GM23338 (cell line): ENCODE data around the gene TBC1D7. TPM values are rescaled to one million over a fixed set of nuclear protein-coding genes. Genes with fewer than 3 reads are reported as not detected.

Source experiments
- ATAC-seq: fragments of 200-7000 bp; cut with Tn5 transposase; 3 replicates; pipeline ENCODE4 v1.9.1; 2020
- DNase-seq: peaks from one replicate; pipeline ENCODE4 v3.0.0-alpha.2; 2015; ENCODE audit warnings: low spot score
- H2AFZ ChIP-seq: fragments of 200-600 bp; sonication (generic); 2 replicates; pipeline ENCODE4 v1.8.0; 2016; ENCODE audit warnings: antibody characterized with exemption, mild to moderate bottlenecking, moderate library complexity
- H3F3A ChIP-seq: fragments of 200-600 bp; sonication (generic); replicated peaks from 2 replicates; pipeline ENCODE4 v1.8.0; 2017; ENCODE audit warnings: antibody characterized with exemption, mixed run types, low read depth
- H3K27ac ChIP-seq: fragments of 200-600 bp; sonication (generic); 2 replicates; pipeline ENCODE4 v1.6.1; 2016; ENCODE audit warnings: low read depth
- H3K27me3 ChIP-seq: fragments of 200-600 bp; sonication (generic); 2 replicates; pipeline ENCODE4 v1.8.0; 2016; ENCODE audit warnings: mild to moderate bottlenecking, mixed run types, moderate library complexity; ENCODE audit not compliant: insufficient read depth
- H3K36me3 ChIP-seq: fragments of 200-600 bp; sonication (generic); 2 replicates; pipeline ENCODE4 v1.8.0; 2016; ENCODE audit warnings: mild to moderate bottlenecking; ENCODE audit not compliant: insufficient read depth
- H3K4me1 ChIP-seq: fragments of 200-600 bp; sonication (generic); 2 replicates; pipeline ENCODE4 v1.8.0; 2016; ENCODE audit warnings: mild to moderate bottlenecking, moderate library complexity; ENCODE audit not compliant: insufficient read depth
- H3K4me2 ChIP-seq: fragments of 200-600 bp; sonication (generic); 2 replicates; pipeline ENCODE4 v1.7.1; 2017; ENCODE audit warnings: mixed run types
- H3K4me3 ChIP-seq: fragments of 200-600 bp; sonication (generic); 2 replicates; pipeline ENCODE4 v1.6.1; 2016; ENCODE audit warnings: mixed run types
- H3K79me2 ChIP-seq: fragments of 200-600 bp; sonication (generic); replicated peaks from 2 replicates; pipeline ENCODE4 v1.8.0; 2017; ENCODE audit warnings: mild to moderate bottlenecking; ENCODE audit not compliant: insufficient read depth
- H3K9me2 ChIP-seq: fragments of 200-600 bp; sonication (generic); 2 replicates; pipeline ENCODE4 v1.8.0; 2017; ENCODE audit not compliant: insufficient read depth
- H4K20me1 ChIP-seq: fragments of 200-600 bp; sonication (generic); replicated peaks from 2 replicates; pipeline ENCODE4 v1.8.0; 2017; ENCODE audit warnings: mild to moderate bottlenecking; ENCODE audit not compliant: insufficient read depth
- H3K27ac Mint-ChIP-seq: 2 replicates; pipeline ENCODE4 v1.8.0; 2020; ENCODE audit warnings: inconsistent platforms, mild to moderate bottlenecking, moderate library complexity, mixed read lengths
- H3K27me3 Mint-ChIP-seq: 3 replicates; pipeline ENCODE4 v1.8.0; 2022; ENCODE audit warnings: low read depth, mild to moderate bottlenecking, moderate library complexity, mixed read lengths, inconsistent platforms; ENCODE audit not compliant: insufficient read depth, poor library complexity
- H3K36me3 Mint-ChIP-seq: 3 replicates; pipeline ENCODE4 v1.8.0; 2021; ENCODE audit warnings: low read depth, mild to moderate bottlenecking, inconsistent platforms, moderate library complexity, mixed read lengths
- H3K4me1 Mint-ChIP-seq: 3 replicates; pipeline ENCODE4 v1.8.0; 2020; ENCODE audit warnings: mild to moderate bottlenecking, inconsistent platforms, mixed read lengths
- H3K4me3 Mint-ChIP-seq: 3 replicates; pipeline ENCODE4 v1.8.0; 2021; ENCODE audit warnings: moderate library complexity, mild to moderate bottlenecking, inconsistent platforms, mixed read lengths
- H3K9me3 Mint-ChIP-seq: 3 replicates; pipeline ENCODE4 v1.8.0; 2020; ENCODE audit warnings: moderate library complexity, mild to moderate bottlenecking, inconsistent platforms, mixed read lengths
- CREB1 ChIP-seq: fragments of 250-450 bp; sonication (Bioruptor Pico); IDR thresholded peaks from 2 replicates; pipeline ENCODE4 v1.5.0; 2020; ENCODE audit warnings: low read depth, mild to moderate bottlenecking, moderate library complexity
- ETS1 ChIP-seq: IDR thresholded peaks from 2 replicates; pipeline ENCODE4 v1.6.1; 2016; ENCODE audit warnings: antibody characterized with exemption
- EZH2 ChIP-seq: fragments of 200-600 bp; sonication (generic); IDR thresholded peaks from one replicate; pipeline ENCODE4 v1.8.0; 2017; ENCODE audit warnings: antibody characterized with exemption, mild to moderate bottlenecking, low read depth; ENCODE audit not compliant: unreplicated experiment
- EZH2phosphoT487 ChIP-seq: fragments of 200-600 bp; sonication (generic); IDR thresholded peaks from one replicate; pipeline ENCODE4 v1.8.1; 2018; ENCODE audit warnings: antibody characterized with exemption; ENCODE audit not compliant: unreplicated experiment
- JUNB ChIP-seq: IDR thresholded peaks from one replicate; pipeline ENCODE4 v1.6.1; 2016; ENCODE audit warnings: antibody characterized with exemption; ENCODE audit not compliant: unreplicated experiment
- NANOG ChIP-seq: IDR thresholded peaks from 2 replicates; pipeline ENCODE4 v1.6.1; 2016; ENCODE audit warnings: antibody characterized with exemption, borderline replicate concordance
- POLR2AphosphoS5 ChIP-seq: IDR thresholded peaks from 2 replicates; pipeline ENCODE4 v1.6.1; 2016; ENCODE audit warnings: antibody characterized with exemption, low read depth
- REST ChIP-seq: IDR thresholded peaks from one replicate; pipeline ENCODE4 v1.6.1; 2018; ENCODE audit warnings: antibody characterized with exemption; ENCODE audit not compliant: unreplicated experiment
- STAT1 ChIP-seq: IDR thresholded peaks from one replicate; pipeline ENCODE4 v1.6.1; 2016; ENCODE audit warnings: antibody characterized with exemption; ENCODE audit not compliant: unreplicated experiment
- ZNF114 ChIP-seq: fragments of 250-450 bp; sonication (Bioruptor Pico); IDR thresholded peaks from 2 replicates; pipeline ENCODE4 v1.5.0; 2020; ENCODE audit warnings: mild to moderate bottlenecking, moderate library complexity
- ZNF331 ChIP-seq: fragments of 250-450 bp; sonication (Bioruptor Pico); IDR thresholded peaks from 2 replicates; pipeline ENCODE4 v1.5.0; 2020; ENCODE audit warnings: low read depth, mild to moderate bottlenecking, moderate library complexity
- ZNF462 ChIP-seq: fragments of 250-450 bp; sonication (Bioruptor Pico); IDR thresholded peaks from 2 replicates; pipeline ENCODE4 v1.5.0; 2020; ENCODE audit warnings: mild to moderate bottlenecking, moderate library complexity
- polyA plus RNA-seq: library from polyadenylated mRNA; unstranded; fragments of >200 nt; fragmentation: Nextera tagmentation; extraction: Ambion mirVana; gene quantifications from 2 replicates; pipeline ENCODE4 v1.2.1, GENCODE V29; 2016
- total RNA-seq: library from RNA; depleted of rRNA; stranded (reverse); fragments of >200 nt; shearing (Covaris generic); gene quantifications from 2 replicates; pipeline ENCODE4 v1.2.3, GENCODE V29; 2014
- TF ChIP-seq, protein P1 (sequence below), 2 experiments: fragments of 200-600 bp in 1 of 2; sonication (generic) in 1 of 2; conservative IDR thresholded peaks; 2 replicates each; pipeline versions ENCODE4 v1.5.1 to v1.6.1; 2016 to 2017; ENCODE audit warnings: antibody characterized with exemption in 2 of 2, low read depth in 2 of 2, mild to moderate bottlenecking in 2 of 2, moderate library complexity in 1 of 2

The TBC1D7 gene
- total and polyA plus RNA-seq, 2 experiments from 2014 or later, result 62.0 to 70.4 TPM

- H3K4me2 ChIP-seq, result no peak overlapping the region
- H2AFZ ChIP-seq, result no peak overlapping the region
- no peaks in the 10 kb centered on the region for H3K79me2 ChIP-seq
- peaks cover 17% of the 10 kb centered on the region for H3K4me1 Mint-ChIP-seq
- no peaks in the 10 kb centered on the region for H4K20me1 ChIP-seq
- 0 out of 2 replicates have a peak, but pooled peaks cover 4% of the 10 kb centered on the region for H3K4me1 ChIP-seq
- no peaks in the 10 kb centered on the region for H3F3A ChIP-seq
- DNase-seq, result no peak
- no peaks in the 10 kb centered on the region for H3K27me3 ChIP-seq
- H3K9me2 ChIP-seq, result no peaks in the 10 kb centered on the region
- TF ChIP-seq REST (no peak), STAT1 (no peak), EZH2 (no peak), CREB1 (CRISPR knock-in tag) (no peak), ZNF462 (no peak), EZH2phosphoT487 (no peak), POLR2AphosphoS5 (no peak), ZNF331 (CRISPR knock-in tag) (no peak), ETS1 (no peak), NANOG (no peak), ZNF114 (CRISPR knock-in tag) (no peak), JUNB (no peak)
- TF ChIP-seq, protein P1, sequence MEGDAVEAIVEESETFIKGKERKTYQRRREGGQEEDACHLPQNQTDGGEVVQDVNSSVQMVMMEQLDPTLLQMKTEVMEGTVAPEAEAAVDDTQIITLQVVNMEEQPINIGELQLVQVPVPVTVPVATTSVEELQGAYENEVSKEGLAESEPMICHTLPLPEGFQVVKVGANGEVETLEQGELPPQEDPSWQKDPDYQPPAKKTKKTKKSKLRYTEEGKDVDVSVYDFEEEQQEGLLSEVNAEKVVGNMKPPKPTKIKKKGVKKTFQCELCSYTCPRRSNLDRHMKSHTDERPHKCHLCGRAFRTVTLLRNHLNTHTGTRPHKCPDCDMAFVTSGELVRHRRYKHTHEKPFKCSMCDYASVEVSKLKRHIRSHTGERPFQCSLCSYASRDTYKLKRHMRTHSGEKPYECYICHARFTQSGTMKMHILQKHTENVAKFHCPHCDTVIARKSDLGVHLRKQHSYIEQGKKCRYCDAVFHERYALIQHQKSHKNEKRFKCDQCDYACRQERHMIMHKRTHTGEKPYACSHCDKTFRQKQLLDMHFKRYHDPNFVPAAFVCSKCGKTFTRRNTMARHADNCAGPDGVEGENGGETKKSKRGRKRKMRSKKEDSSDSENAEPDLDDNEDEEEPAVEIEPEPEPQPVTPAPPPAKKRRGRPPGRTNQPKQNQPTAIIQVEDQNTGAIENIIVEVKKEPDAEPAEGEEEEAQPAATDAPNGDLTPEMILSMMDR (conservative IDR thresholded peaks at IDR 0.05; ENCODE audit: low read depth in 2 of 2), result no peak
- H3K27me3 Mint-ChIP-seq, result no peaks in the 10 kb centered on the region
- no peak overlapping the region for H3K4me3 Mint-ChIP-seq
- no peak overlapping the region for H3K27ac ChIP-seq
- no peak overlapping the region for H3K4me3 ChIP-seq
- H3K27ac Mint-ChIP-seq, result no peak overlapping the region
- H3K36me3 Mint-ChIP-seq, result no peaks in the 10 kb centered on the region; the same call in 2 of the 3 replicates
- ATAC-seq, result no peak
- H3K9me3 Mint-ChIP-seq, result no peaks in the 10 kb centered on the region
- no peaks in the 10 kb centered on the region for H3K36me3 ChIP-seq
Observed at GRCh38 chr6:13272131-13273046, 55.9 kb downstream of the TBC1D7 start.
